ENCODE results near the gene BDKRB1. TPM values are rescaled to one million over a fixed set of nuclear protein-coding genes. Genes with fewer than 3 reads are reported as not detected.

Gene BDKRB1
- total RNA-seq, 2 experiments from 2014 or later, result not detected

GRCh38 chr14:96224480-96225096 is 31.4 kb upstream of the BDKRB1 start:
- Mint-ChIP-seq H3K27ac (no peak overlapping the region), H3K4me1 (no peaks in the 10 kb centered on the region), H3K27me3 (no peaks in the 10 kb centered on the region), H3K36me3 (ENCODE audit: low read depth) (no peaks in the 10 kb centered on the region), H3K4me3 (no peak overlapping the region), H3K9me3 (no peaks in the 10 kb centered on the region)
- DNase-seq, result no peak
- CTCF ChIA-PET, result no interaction called here
- POLR2A ChIA-PET, result no interaction called here

GRCh38 chr14:96225213-96225612 is 30.8 kb upstream of the BDKRB1 start:
- no peak for DNase-seq
- H3K9me3 Mint-ChIP-seq, result no peaks in the 10 kb centered on the region
- no peaks in the 10 kb centered on the region for H3K36me3 Mint-ChIP-seq (ENCODE audit: low read depth)
- no peaks in the 10 kb centered on the region for H3K27me3 Mint-ChIP-seq
- ChIA-PET CTCF (no interaction called here), POLR2A (no interaction called here)
- H3K4me1 Mint-ChIP-seq, result no peaks in the 10 kb centered on the region
- no peak overlapping the region for H3K27ac Mint-ChIP-seq
- no peak overlapping the region for H3K4me3 Mint-ChIP-seq

GRCh38 chr14:96225745-96226151 is 30.3 kb upstream of the BDKRB1 start:
- H3K9me3 Mint-ChIP-seq, result no peaks in the 10 kb centered on the region
- DNase-seq, result no peak
- no peak overlapping the region for H3K4me3 Mint-ChIP-seq
- no peaks in the 10 kb centered on the region for H3K4me1 Mint-ChIP-seq
- no peaks in the 10 kb centered on the region for H3K36me3 Mint-ChIP-seq (ENCODE audit: low read depth)
- CTCF ChIA-PET, result no interaction called here
- no peaks in the 10 kb centered on the region for H3K27me3 Mint-ChIP-seq
- POLR2A ChIA-PET, result no interaction called here
- H3K27ac Mint-ChIP-seq, result no peak overlapping the region

GRCh38 chr14:96227428-96227827 is 28.6 kb upstream of the BDKRB1 start:
- DNase-seq, result no peak
- H3K4me1 Mint-ChIP-seq, result no peaks in the 10 kb centered on the region
- H3K9me3 Mint-ChIP-seq, result no peaks in the 10 kb centered on the region
- H3K27ac Mint-ChIP-seq, result no peak overlapping the region
- H3K27me3 Mint-ChIP-seq, result no peaks in the 10 kb centered on the region
- H3K36me3 Mint-ChIP-seq (ENCODE audit: low read depth), result no peaks in the 10 kb centered on the region
- POLR2A ChIA-PET, result no interaction called here
- H3K4me3 Mint-ChIP-seq, result no peak overlapping the region
- CTCF ChIA-PET, result no interaction called here

- H3K36me3 Mint-ChIP-seq (ENCODE audit: low read depth), result no peaks in the 10 kb centered on the region
- no peak for DNase-seq
- ChIA-PET POLR2A (no interaction called here), CTCF (no interaction called here)
- no peaks in the 10 kb centered on the region for H3K9me3 Mint-ChIP-seq
- no peaks in the 10 kb centered on the region for H3K4me1 Mint-ChIP-seq
- H3K27me3 Mint-ChIP-seq, result no peaks in the 10 kb centered on the region
- H3K27ac Mint-ChIP-seq, result no peak overlapping the region
- no peak overlapping the region for H3K4me3 Mint-ChIP-seq
These were observed 26.7 kb upstream of the BDKRB1 start for GRCh38 chr14:96229315-96229714.

GRCh38 chr14:96231056-96231455 is 25.0 kb upstream of the BDKRB1 start:
- H3K36me3 Mint-ChIP-seq (ENCODE audit: low read depth), result no peaks in the 10 kb centered on the region
- no peaks in the 10 kb centered on the region for H3K9me3 Mint-ChIP-seq
- DNase-seq, result no peak
- ChIA-PET POLR2A (no interaction called here), CTCF (interaction anchor here (1.3 kb wide), 1 partner anchor 130 kb away, joined by 3 read pairs; no protein-coding TSS in a partner anchor)
- H3K27ac Mint-ChIP-seq, result no peak overlapping the region
- H3K27me3 Mint-ChIP-seq, result no peaks in the 10 kb centered on the region
- no peak overlapping the region for H3K4me3 Mint-ChIP-seq
- no peaks in the 10 kb centered on the region for H3K4me1 Mint-ChIP-seq

GRCh38 chr14:96231526-96232130 is 24.4 kb upstream of the BDKRB1 start:
- CTCF ChIA-PET, result interaction anchor here (1.3 to 1.4 kb wide), 2 partner anchors 14 to 131 kb away, joined by 3 read pairs; no protein-coding TSS in a partner anchor
- no peak overlapping the region for H3K27ac Mint-ChIP-seq
- no peaks in the 10 kb centered on the region for H3K9me3 Mint-ChIP-seq
- no peak for DNase-seq
- POLR2A ChIA-PET, result no interaction called here
- no peaks in the 10 kb centered on the region for H3K36me3 Mint-ChIP-seq (ENCODE audit: low read depth)
- no peaks in the 10 kb centered on the region for H3K4me1 Mint-ChIP-seq
- no peaks in the 10 kb centered on the region for H3K27me3 Mint-ChIP-seq
- H3K4me3 Mint-ChIP-seq, result no peak overlapping the region

- POLR2A ChIA-PET, result no interaction called here
- H3K9me3 Mint-ChIP-seq, result no peaks in the 10 kb centered on the region
- H3K36me3 Mint-ChIP-seq (ENCODE audit: low read depth), result no peaks in the 10 kb centered on the region
- H3K27me3 Mint-ChIP-seq, result no peaks in the 10 kb centered on the region
- CTCF ChIA-PET, result interaction anchor here (1.4 kb wide), 1 partner anchor 15 kb away, joined by 3 read pairs; no protein-coding TSS in a partner anchor
- H3K4me1 Mint-ChIP-seq, result no peaks in the 10 kb centered on the region
- H3K27ac Mint-ChIP-seq, result no peak overlapping the region
- no peak for DNase-seq
- no peak overlapping the region for H3K4me3 Mint-ChIP-seq
These were observed 23.5 kb upstream of the BDKRB1 start for GRCh38 chr14:96232506-96232905.

GRCh38 chr14:96233661-96234060 is 22.3 kb upstream of the BDKRB1 start:
- no peak overlapping the region for H3K27ac Mint-ChIP-seq
- no peaks in the 10 kb centered on the region for H3K27me3 Mint-ChIP-seq
- no peak overlapping the region for H3K4me3 Mint-ChIP-seq
- no peaks in the 10 kb centered on the region for H3K36me3 Mint-ChIP-seq (ENCODE audit: low read depth)
- H3K4me1 Mint-ChIP-seq, result no peaks in the 10 kb centered on the region
- CTCF ChIA-PET, result no interaction called here
- DNase-seq, result no peak
- POLR2A ChIA-PET, result no interaction called here
- no peaks in the 10 kb centered on the region for H3K9me3 Mint-ChIP-seq

- ChIA-PET POLR2A (no interaction called here), CTCF (no interaction called here)
- DNase-seq, result no peak
- no peaks in the 10 kb centered on the region for H3K27me3 Mint-ChIP-seq
- no peak overlapping the region for H3K4me3 Mint-ChIP-seq
- H3K36me3 Mint-ChIP-seq (ENCODE audit: low read depth), result no peaks in the 10 kb centered on the region
- H3K27ac Mint-ChIP-seq, result no peak overlapping the region
- no peaks in the 10 kb centered on the region for H3K9me3 Mint-ChIP-seq
- H3K4me1 Mint-ChIP-seq, result no peaks in the 10 kb centered on the region
These were observed 20.6 kb upstream of the BDKRB1 start for GRCh38 chr14:96235426-96235825.

GRCh38 chr14:96237641-96238040 is 18.4 kb upstream of the BDKRB1 start:
- Mint-ChIP-seq H3K4me3 (no peak overlapping the region), H3K36me3 (ENCODE audit: low read depth) (no peaks in the 10 kb centered on the region), H3K27me3 (no peaks in the 10 kb centered on the region), H3K4me1 (no peaks in the 10 kb centered on the region), H3K9me3 (no peaks in the 10 kb centered on the region), H3K27ac (no peak overlapping the region)
- no peak for DNase-seq
- ChIA-PET CTCF (no interaction called here), POLR2A (no interaction called here)

GRCh38 chr14:96238676-96239265 is 17.2 kb upstream of the BDKRB1 start:
- POLR2A ChIA-PET, result no interaction called here
- Mint-ChIP-seq H3K4me1 (no peaks in the 10 kb centered on the region), H3K36me3 (ENCODE audit: low read depth) (no peaks in the 10 kb centered on the region), H3K9me3 (no peaks in the 10 kb centered on the region), H3K4me3 (no peak overlapping the region), H3K27me3 (no peaks in the 10 kb centered on the region), H3K27ac (no peak overlapping the region)
- CTCF ChIA-PET, result no interaction called here
- DNase-seq, result no peak

- no peaks in the 10 kb centered on the region for H3K27me3 Mint-ChIP-seq
- H3K4me1 Mint-ChIP-seq, result no peaks in the 10 kb centered on the region
- H3K27ac Mint-ChIP-seq, result no peak overlapping the region
- no peaks in the 10 kb centered on the region for H3K36me3 Mint-ChIP-seq (ENCODE audit: low read depth)
- no peak for DNase-seq
- no peaks in the 10 kb centered on the region for H3K9me3 Mint-ChIP-seq
- ChIA-PET POLR2A (no interaction called here), CTCF (no interaction called here)
- no peak overlapping the region for H3K4me3 Mint-ChIP-seq
These were observed 16.3 kb upstream of the BDKRB1 start for GRCh38 chr14:96239711-96240141.

- Mint-ChIP-seq H3K27me3 (no peaks in the 10 kb centered on the region), H3K9me3 (no peaks in the 10 kb centered on the region), H3K4me1 (no peaks in the 10 kb centered on the region), H3K4me3 (no peak overlapping the region), H3K36me3 (ENCODE audit: low read depth) (no peaks in the 10 kb centered on the region), H3K27ac (no peak overlapping the region)
- no peak for DNase-seq
- ChIA-PET POLR2A (no interaction called here), CTCF (no interaction called here)
These were observed 15.4 kb upstream of the BDKRB1 start for GRCh38 chr14:96240641-96241040.
